Adipose tissue (tissue), 3 donors: Measurements from ENCODE around the gene RASGRF2. TPM values are rescaled to one million over a fixed set of nuclear protein-coding genes. Genes with fewer than 3 reads are reported as not detected.
"Not testable (repeated sequence)": the region's sequence is repeated elsewhere in the genome, so short reads cannot be mapped to it uniquely, and the experiment has no call there.

ENCODE experiments used
- H3K27ac ChIP-seq: one replicate; pipeline ENCODE4 v1.5.1; 2013; ENCODE audit warnings: low read depth, low read length
- WGBS, 3 donors: extraction: QIAGEN DNeasy Blood & Tissue Kit; methylation state at CpG; one replicate each; pipeline ENCODE4 v1.1.7; 2013; 5-methylcytosine and 5-hydroxymethylcytosine counted together
- polyA plus RNA-seq, 3 donors: library from polyadenylated mRNA; stranded (reverse); fragments of 200-250 nt; gene quantifications; one replicate each; pipeline ENCODE4 v1.2.3, GENCODE V29; 2013
- donor health status: healthy with polysubstance abuse.
- donor health status: Bipolar disorder and iron deficiency.
- donor health status: healthy.

The RASGRF2 gene
- polyA plus RNA-seq, 3 donors: 0.78 to 12.6 (median 12.0) TPM

DNA sequence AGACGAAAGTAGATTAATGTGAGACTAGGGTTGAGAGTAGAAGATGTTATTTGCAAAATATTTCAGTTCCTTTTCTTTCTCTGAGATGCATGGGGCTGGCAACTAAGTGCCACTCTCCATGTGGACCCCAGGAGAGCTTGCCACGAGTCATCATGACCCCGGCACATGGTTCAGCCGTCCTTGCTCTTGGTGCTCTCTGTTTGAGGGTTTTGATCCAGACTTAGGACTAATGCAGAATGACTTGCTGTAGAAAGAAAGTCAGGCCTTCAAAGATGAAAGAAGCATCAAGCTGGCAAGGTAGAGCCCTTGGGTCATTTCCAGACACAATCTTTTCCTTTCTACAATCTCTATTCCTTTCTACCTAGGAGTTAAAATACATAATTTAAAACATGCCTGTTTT lies 84.7 kb downstream of the RASGRF2 start:
- WGBS, 3 donors: 73 to 93% (median 91%) methylated on average over 4 of the region's 4 CpGs
- no peak overlapping the region for H3K27ac ChIP-seq

DNA sequence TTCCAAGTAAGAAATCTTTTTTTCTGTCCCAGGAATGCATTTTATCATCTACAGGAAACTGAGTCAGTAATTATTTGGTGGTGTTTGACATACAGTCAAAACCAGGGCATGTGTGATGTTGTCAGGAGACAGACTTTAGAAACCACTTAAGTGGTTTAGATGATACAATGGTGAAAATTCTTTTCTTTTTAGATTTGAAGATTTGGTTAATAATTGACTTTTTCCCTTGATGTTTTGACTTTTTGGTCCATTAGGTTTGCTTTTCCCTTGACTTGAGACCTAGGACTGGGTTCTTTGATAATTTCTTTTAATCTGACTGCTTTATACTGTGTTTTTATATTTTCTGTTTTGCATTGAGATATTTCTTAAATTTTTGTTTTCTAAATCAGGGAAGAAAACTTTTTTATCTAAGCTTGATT lies 85.2 kb downstream of the RASGRF2 start:
- no peak overlapping the region for H3K27ac ChIP-seq

DNA sequence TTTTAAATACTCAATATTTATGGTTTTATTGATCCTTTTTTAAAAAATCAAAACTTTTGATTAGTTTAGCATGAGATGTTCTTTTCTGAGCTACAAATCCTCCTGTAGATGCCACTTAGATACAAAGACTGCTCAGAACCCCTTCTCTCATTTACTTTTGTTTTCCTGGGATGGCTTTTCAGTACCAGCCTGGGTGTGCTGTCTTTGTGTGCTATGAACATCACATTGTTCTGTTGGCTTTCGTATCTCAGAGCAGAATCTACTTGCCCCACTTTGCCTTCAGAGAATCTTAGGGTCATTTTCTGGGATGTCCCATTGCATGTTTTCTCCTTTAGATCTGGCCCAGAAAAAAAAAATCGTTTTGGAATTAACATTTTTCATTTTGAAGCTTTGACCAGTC lies 85.9 kb downstream of the RASGRF2 start:
- no peak overlapping the region for H3K27ac ChIP-seq
- 74 to 78% (median 78%) methylated on average over 2 of the region's 2 CpGs for WGBS, 3 donors

DNA sequence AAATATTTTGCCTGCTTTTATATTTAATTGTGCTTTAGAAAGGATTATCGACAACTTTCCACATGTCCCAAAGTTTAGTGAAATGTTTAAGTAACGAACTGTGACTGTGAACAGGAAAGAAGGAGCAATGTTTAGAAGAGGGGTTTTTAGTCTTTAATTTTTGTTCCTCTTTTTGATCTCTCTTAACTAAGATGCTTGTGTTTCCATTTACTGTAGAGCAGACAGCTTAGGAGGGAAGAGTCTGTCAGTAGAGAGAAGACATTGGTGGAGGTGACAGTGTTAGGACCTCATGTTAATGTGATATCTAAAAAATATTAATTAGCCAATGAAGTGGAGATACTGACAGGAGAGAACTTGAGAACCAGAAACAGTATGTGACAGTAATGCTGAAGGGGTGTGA lies 92.2 kb downstream of the RASGRF2 start:
- WGBS, 3 donors: 48 to 70% (median 67%) methylated on average over 2 of the region's 2 CpGs
- H3K27ac ChIP-seq: no peak overlapping the region

DNA sequence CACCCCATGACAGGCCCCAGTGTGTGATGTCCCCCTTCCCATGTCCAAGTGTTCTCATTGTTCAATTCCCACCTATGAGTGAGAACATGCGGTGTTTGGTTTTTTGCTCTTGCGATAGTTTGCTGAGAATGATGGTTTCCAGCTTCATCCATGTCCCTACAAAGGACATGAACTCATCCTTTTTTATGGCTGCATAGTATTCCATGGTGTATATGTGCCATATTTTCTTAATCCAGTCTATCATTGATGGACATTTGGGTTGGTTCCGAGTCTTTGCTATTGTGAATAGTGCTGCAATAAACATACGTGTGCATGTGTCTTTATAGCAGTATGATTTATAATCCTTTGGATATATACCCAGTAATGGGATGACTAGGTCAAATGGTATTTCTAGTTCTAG lies 93.1 kb downstream of the RASGRF2 start:
- WGBS, 3 donors: 87 to 91% (median 89%) methylated on average over 1 to 4 of the region's 4 CpGs
- H3K27ac ChIP-seq: not testable (repeated sequence)

DNA sequence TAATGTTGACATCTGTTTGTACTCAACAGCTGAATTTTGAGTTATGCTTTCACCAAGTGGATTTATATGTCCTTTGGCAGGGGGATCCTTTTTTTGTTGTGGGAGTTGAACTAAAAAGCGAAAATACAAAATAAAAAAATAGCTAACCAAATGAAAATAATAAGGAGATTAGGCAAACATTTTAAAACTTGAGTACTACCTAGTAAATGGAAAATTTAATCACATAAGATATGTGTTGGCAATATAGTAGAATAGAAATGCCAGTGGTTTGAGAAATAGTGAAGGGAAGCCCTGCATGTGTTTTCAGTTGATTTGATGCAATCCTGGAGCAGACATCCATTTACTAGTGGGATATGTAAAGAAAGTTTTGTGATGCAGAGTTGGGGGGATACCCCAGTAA lies 98.0 kb downstream of the RASGRF2 start:
- WGBS, 3 donors: 65 to 75% (median 73%) methylated on average over 1 of the region's 1 CpG
- H3K27ac ChIP-seq: no peak overlapping the region

DNA sequence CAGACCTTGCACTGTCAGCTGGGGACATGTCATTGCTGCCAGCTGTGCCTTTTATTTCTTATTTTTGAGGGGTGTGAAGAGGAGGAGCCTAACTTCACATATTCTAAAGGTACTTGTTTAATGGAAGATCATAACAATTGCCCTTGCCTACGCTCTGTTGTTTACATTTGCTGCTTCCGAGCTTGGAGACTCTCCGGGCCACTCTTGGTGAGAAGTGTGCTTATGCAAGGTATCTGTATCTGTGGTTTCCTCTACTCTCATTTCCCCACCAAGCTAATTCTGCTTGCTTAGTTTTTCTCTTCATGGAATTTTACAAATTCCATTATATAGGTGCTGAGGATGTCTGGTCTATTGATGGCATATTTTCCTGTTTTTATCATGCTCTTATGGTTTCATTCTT lies 105.3 kb downstream of the RASGRF2 start:
- 25 to 52% (median 28%) methylated on average over 3 of the region's 3 CpGs for whole genome bisulfite sequencing, 3 donors
- H3K27ac ChIP-seq: no peak overlapping the region

DNA sequence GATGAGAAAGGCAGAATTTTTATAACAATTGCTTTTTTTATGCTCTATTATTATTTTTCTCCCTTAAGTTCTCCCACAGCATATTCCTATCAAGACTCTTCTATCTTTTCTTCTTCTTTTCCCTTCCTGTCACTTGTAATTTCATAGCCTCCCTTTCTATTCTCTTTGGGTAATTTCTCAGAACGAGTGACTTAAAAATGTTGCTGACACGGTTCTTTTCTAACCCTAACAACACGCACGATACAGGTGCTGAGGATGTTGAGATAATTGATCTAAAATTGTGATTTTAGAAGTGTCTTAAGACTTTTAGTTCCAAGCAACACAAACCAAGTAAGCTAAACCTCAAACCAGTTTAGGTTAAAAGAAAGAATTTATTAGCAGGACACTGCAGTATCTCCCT lies 105.9 kb downstream of the RASGRF2 start:
- H3K27ac ChIP-seq: no peak overlapping the region
- WGBS, 3 donors: 87 to 91% (median 88%) methylated on average over 4 of the region's 4 CpGs

DNA sequence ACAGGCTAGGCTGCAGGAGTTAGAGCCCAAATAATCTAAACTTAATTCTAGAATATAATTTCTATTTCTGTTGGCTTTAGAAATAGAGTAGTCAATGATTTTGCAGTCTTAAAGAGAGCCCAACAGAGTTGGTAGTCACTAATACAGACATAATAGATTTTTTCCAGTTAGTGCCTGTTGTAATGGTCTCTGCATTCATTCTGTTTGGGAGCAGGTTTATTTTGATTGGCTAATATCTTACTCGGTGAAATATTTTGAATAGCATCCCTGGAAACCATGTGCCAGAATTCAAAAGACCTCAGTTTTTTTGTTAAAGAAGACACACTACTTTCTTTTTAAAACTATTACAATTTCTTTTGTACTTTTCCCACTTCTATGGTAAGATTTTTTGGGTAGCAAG lies 107.2 kb downstream of the RASGRF2 start:
- H3K27ac ChIP-seq: no peak overlapping the region
- 56 to 71% (median 58%) methylated on average over 1 of the region's 1 CpG for WGBS, 3 donors

DNA sequence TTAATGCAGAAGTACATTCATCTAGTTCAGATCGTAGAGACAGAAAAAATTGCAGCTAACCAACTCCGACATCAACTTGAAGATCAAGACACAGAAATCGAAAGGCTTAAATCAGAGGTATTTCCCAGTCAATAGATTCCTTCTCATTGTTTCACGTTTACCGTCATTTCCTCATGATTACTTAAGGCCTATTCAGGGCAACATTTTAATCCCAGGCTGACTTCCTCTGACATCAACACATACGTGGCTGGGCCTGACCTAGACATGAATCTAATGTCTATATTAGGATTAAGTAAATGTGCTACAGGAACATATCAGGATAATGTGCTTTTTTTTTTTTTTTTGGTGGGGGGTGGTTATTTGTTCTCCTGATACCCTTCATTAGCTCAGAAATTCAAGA lies 107.9 kb downstream of the RASGRF2 start:
- no peak overlapping the region for H3K27ac ChIP-seq
- WGBS, 3 donors: 69 to 74% (median 69%) methylated on average over 6 of the region's 6 CpGs

DNA sequence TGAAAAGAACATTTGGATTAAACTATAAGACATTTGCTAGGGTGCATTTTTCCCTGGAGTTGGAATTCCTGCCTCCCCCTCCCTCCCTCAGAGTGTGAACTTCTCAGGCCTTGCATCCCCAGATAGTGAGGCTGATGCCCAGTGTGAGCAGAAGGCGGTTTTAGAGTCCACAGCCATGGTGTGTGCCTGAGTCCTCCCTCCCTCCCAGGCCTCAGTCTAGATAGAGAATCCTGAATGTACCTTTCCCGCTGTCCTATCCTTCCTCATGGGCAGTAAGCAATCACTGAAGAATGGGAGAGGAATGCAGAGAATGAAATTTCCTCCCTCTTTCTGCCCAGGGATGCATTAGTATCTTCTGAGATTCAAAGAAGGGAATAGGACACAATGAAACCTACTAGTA lies 108.5 kb downstream of the RASGRF2 start:
- no peak overlapping the region for H3K27ac ChIP-seq
- WGBS, 3 donors: 85 to 96% (median 93%) methylated on average over 2 of the region's 2 CpGs

DNA sequence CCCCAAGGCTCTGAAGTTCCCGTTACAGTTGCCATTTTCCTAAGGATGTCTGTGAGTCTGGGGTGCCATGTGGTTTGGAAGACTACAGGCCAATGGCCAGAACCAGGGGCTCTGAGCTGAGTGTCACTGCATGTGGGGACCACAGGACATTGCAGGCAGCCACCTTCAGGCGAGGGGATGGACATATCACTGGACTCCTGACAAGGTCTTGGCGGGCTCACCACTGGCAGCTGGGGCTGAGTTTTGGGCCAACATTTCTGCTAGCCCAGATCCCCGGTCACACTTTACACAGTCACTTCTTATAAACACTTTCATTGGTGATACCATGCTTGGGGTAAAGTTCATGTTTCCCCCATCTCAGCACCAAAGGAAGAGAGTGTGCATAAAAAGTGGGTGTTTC lies 109.8 kb downstream of the RASGRF2 start:
- H3K27ac ChIP-seq: no peak overlapping the region
- 84 to 90% (median 88%) methylated on average over 4 of the region's 4 CpGs for WGBS, 3 donors

DNA sequence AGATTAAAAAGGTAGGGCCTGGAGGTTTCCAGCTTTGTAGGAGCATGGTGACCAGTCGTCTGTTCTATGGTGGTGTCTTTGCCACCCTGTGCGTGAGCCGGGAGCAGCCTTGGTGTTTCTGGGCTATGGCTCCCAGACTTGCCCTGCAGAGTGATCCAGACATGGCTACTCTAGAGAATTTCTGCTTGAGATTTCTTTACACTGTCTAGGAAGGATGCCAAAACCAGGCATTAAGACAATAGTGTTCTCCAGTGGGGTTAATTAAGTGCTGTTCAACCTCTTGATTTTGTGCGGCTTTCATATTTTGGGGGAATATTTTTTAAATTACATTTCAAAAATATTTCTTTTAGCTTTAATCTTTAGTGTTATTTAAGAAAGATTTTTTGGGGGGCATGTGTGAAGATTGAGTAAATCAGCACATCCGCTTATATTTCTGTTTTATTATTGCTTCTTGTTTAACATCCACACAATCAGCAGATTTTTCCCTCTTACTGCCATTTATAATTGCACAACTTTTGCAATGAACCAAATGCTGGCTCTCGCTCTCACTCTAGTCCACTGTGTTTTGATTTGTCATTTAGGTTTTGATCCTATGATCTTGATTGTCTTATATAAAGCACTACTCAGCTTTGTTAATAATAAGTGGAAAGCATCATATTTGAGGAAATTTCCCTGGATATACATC lies 110.5 kb downstream of the RASGRF2 start:
- 83 to 91% (median 87%) methylated on average over 6 of the region's 6 CpGs for WGBS, 3 donors
- no peak overlapping the region for H3K27ac ChIP-seq

DNA sequence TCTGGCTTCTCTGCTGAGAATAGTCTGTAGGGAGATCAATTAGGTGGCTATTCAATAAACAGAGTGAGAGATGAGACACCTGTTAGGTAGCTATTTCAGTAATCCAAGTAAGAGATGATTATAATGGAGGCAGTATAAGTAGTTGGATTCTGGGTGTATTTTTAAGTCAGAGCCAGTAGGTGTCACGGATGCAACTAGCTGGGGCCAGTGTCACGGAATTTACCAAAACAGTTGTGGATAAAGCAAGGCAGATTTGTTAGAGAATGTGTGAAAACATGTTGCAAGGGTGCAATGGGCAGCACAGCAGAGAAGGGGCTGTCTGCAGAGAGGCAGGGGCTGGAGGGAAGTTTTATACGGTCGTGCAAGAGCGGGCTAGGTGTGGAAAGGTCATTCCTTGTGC lies 114.9 kb downstream of the RASGRF2 start:
- no peak overlapping the region for H3K27ac ChIP-seq
- 73 to 92% (median 87%) methylated on average over 5 of the region's 5 CpGs for WGBS, 3 donors

DNA sequence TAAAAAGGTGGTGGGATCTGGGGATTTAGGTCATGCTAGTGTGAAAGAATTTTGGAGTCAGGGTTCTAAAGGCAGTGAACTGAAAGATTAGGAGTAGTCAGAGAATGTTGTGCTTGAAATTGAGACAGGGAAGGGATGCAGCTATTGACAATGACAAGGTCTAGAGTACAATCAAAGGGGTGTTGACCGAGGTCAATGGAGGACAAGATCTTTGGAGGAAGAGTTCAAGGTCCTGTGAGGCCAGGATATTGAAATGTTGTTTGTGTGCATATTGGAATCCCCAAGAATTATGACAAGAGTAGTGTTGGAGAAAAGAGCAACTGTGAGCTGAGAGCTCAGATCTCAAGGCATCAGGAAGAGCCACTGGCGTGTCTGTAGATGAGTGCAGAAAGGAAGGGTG lies 116.9 kb downstream of the RASGRF2 start:
- H3K27ac ChIP-seq: no peak overlapping the region
- WGBS, 3 donors: 86 to 95% (median 95%) methylated on average over 2 of the region's 2 CpGs

DNA sequence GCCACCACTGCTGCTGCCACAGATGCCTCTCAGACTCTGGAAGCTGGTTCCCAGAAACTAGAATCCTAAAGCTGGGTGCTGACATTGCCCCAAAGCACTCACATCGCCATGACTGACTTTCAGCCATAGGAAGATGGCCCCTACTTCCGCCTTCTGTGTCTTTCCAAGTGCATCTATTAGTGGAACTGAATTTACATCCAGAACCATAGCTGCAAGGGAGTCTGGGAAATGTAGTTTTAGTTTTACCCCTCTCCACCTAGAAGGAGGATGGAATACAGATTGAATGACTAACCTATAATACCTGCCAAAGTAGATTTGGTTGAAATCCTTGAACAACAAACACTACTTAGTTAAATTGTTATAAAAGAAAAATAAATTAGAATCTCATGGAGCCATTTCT lies 118.8 kb downstream of the RASGRF2 start:
- H3K27ac ChIP-seq: no peak overlapping the region
- WGBS, 3 donors: 58 to 92% (median 85%) methylated on average over 2 of the region's 2 CpGs

DNA sequence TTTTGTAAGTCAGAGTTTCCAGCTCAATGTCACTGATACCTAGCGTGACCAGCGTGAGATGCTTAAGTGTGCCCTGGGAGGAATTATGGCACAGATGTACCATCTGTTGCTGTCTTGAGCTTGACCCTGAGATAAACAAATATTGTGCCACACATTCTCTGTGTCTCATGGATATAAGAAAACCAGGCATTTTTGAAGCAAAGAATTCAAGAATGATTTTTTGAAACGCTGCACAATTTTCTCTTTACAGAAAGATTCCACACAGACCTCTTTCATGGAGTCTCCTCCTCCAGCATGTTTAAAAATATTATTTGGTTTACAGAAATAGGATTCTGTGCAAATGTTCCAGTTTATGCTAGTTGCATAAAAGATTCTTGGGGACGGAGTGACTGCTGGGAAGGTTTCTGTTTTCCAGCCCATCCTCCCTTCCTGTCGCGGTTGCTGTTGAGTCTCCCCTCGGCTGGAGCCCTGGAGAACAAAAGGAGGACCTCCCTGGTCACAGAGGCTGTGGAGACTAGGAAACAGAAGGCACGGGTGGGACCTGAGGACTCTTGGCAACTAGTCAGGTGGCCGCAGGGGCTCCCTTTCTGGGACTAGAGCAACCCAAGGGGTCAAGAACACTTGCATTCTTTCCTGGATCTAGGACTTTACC lies 120.8 kb downstream of the RASGRF2 start:
- H3K27ac ChIP-seq: no peak overlapping the region
- 71 to 84% (median 79%) methylated on average over 9 of the region's 9 CpGs for WGBS, 3 donors

DNA sequence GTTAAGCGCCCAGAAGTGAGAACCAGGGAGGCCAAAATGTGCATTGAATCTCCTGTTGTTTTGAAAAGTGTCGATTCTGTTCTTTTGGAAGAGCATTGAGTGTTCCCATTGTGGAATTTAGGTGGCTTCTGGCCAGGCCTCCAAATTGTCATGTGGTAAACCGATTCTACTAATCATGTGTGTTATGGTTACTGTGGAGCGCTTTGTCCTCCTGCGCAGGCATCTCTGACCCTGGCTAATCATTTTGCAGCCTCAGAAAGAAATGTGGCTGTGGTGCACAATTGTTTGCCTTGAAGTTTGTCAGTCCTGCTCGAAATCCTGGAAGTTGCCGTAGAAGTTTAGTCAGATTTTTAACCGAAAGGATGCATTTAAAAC lies 121.3 kb downstream of the RASGRF2 start:
- 85 to 87% (median 86%) methylated on average over 8 of the region's 8 CpGs for WGBS, 3 donors
- H3K27ac ChIP-seq: no peak overlapping the region

DNA sequence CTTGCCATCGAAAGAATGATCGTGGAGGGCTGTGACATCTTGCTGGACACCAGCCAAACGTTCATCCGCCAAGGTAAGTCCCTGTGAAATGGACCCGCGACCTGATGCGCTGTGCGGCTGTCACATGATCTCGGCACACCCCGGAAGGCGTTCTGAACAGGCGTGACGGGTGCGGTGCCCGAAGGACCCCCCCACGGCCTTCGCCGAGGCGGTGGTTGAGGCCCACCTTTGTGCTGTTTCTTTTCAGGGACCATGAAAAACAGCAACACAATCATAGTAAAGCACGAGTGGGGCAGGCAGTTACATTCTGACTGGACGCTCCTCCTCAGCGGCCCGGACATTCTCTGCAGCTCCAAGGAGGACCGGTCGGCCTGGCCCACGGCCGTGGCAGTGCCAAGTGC lies 126.7 kb downstream of the RASGRF2 start:
- no peak overlapping the region for H3K27ac ChIP-seq
- 94 to 97% (median 95%) methylated on average over 27 of the region's 27 CpGs for WGBS, 3 donors

DNA sequence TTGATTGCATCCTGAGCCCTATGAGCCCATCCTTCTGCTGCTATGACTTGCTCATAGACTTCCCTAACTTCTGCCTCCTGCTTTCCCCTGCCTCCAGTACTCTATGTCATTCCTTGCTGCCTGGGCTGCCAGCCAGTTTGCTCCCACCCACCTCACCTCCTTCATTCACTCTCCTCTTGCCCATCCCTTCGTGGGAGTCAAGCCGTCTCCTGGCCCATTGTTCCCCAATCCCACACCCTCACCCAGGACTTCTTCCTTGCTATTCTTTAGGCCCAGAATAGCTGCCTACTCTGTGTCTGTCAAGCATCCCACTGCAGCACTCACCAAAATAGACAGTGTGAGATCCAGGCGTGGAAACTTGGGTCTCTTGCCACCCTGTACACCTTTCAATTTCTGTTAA lies 131.0 kb downstream of the RASGRF2 start:
- H3K27ac ChIP-seq: no peak overlapping the region
- 78 to 85% (median 79%) methylated on average over 3 of the region's 3 CpGs for WGBS, 3 donors
